Measurements from ENCODE around the gene KHDC1L. TPM values are rescaled to one million over a fixed set of nuclear protein-coding genes. Genes with fewer than 3 reads are reported as not detected.

KHDC1L gene
- total RNA-seq, 1 donor from 2014 or later: 1.9 TPM

DNA sequence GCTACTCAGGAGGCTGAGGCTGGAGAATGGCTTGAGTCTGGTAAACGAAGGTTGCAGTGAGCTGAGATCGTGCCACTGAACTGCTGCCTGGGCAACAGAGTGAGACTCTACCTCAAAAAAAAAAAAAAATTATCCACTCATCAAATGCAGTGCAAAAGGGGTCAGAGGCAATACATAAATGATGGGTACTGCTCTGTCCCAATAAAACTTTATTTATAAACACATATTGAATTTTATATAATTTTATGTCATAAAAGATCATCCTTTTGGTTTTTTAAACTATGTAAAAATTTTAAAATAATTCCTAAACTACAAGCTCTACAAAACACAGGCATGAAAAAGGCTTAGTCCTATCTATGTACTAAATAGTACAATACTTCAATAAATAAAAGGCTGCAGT is 27.4 kb upstream of the KHDC1L start:
- no peak overlapping the region for H3K4me3 Mint-ChIP-seq
- no peaks in the 10 kb centered on the region for H3K36me3 Mint-ChIP-seq
- Histone ChIP-seq H3K4me3 (no peak overlapping the region), H3K27ac (no peak overlapping the region), H3K9me3 (ENCODE audit: low read depth) (no peaks in the 10 kb centered on the region), H2AFZ (replicated peaks) (no peak overlapping the region), H3F3A (ENCODE audit: low read depth) (no peaks in the 10 kb centered on the region), H3K4me2 (no peak overlapping the region), H3K27me3 (no peaks in the 10 kb centered on the region), H4K20me1 (ENCODE audit: low read depth) (no peaks in the 10 kb centered on the region), H3K79me2 (ENCODE audit: low read depth) (no peaks in the 10 kb centered on the region), H3K4me1 (peaks cover 4% of the 10 kb centered on the region), H3K36me3 (no peaks in the 10 kb centered on the region), H3K9ac (no peak overlapping the region)
- no peak for DNase-seq (ENCODE audit: low spot score)
- H3K27ac Mint-ChIP-seq: no peak overlapping the region
- no peaks in the 10 kb centered on the region for H3K9me3 Mint-ChIP-seq
- H3K27me3 Mint-ChIP-seq (ENCODE audit: insufficient read depth, low read depth): no peaks in the 10 kb centered on the region
- H3K4me1 Mint-ChIP-seq: peaks cover 3% of the 10 kb centered on the region
- no peak for TF ChIP-seq EZH2phosphoT487 (IDR thresholded peaks at IDR 0.05)
- no peak for TF ChIP-seq EZH2 (IDR thresholded peaks at IDR 0.05)
- TF ChIP-seq, protein P1, sequence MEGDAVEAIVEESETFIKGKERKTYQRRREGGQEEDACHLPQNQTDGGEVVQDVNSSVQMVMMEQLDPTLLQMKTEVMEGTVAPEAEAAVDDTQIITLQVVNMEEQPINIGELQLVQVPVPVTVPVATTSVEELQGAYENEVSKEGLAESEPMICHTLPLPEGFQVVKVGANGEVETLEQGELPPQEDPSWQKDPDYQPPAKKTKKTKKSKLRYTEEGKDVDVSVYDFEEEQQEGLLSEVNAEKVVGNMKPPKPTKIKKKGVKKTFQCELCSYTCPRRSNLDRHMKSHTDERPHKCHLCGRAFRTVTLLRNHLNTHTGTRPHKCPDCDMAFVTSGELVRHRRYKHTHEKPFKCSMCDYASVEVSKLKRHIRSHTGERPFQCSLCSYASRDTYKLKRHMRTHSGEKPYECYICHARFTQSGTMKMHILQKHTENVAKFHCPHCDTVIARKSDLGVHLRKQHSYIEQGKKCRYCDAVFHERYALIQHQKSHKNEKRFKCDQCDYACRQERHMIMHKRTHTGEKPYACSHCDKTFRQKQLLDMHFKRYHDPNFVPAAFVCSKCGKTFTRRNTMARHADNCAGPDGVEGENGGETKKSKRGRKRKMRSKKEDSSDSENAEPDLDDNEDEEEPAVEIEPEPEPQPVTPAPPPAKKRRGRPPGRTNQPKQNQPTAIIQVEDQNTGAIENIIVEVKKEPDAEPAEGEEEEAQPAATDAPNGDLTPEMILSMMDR (IDR thresholded peaks at IDR 0.05): no peak

DNA sequence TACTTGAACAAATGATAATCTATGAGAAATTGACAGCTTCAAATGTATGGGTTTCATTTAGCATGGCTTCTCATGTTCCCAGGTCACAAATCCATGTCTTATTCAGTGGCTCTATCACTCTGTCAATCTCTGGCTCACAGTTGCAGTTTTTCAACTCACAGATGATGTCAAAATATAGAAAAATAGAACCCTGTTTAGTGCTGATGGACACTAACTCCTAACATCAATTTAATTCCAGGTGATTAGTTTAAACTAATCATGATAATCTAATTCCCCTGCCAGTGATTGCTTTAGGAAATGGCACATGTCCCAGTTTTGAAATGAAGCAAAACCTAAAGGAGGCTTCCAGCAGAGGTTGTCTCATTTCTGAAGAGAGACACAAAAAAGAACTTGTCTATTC is 24.7 kb upstream of the KHDC1L start:
- no peak overlapping the region for H3K4me3 Mint-ChIP-seq
- no peak overlapping the region for H3K4me3 ChIP-seq
- H3K79me2 ChIP-seq (ENCODE audit: low read depth): no peaks in the 10 kb centered on the region
- no peaks in the 10 kb centered on the region for H4K20me1 ChIP-seq (ENCODE audit: low read depth)
- no peaks in the 10 kb centered on the region for H3K36me3 Mint-ChIP-seq
- H3F3A ChIP-seq (ENCODE audit: low read depth): no peaks in the 10 kb centered on the region
- H3K9me3 Mint-ChIP-seq: no peaks in the 10 kb centered on the region
- no peak overlapping the region for H3K4me2 ChIP-seq
- H3K4me1 ChIP-seq: peaks cover 4% of the 10 kb centered on the region
- H3K27ac ChIP-seq: no peak overlapping the region
- no peak overlapping the region for H2AFZ ChIP-seq (replicated peaks)
- H3K27me3 Mint-ChIP-seq (ENCODE audit: insufficient read depth, low read depth): no peaks in the 10 kb centered on the region
- TF ChIP-seq, protein P1 (IDR thresholded peaks at IDR 0.05): no peak
- no peak for TF ChIP-seq EZH2 (IDR thresholded peaks at IDR 0.05)
- no peak for TF ChIP-seq EZH2phosphoT487 (IDR thresholded peaks at IDR 0.05)
- H3K27me3 ChIP-seq: no peaks in the 10 kb centered on the region
- no peaks in the 10 kb centered on the region for H3K9me3 ChIP-seq (ENCODE audit: low read depth)
- no peak overlapping the region for H3K9ac ChIP-seq
- H3K36me3 ChIP-seq: no peaks in the 10 kb centered on the region
- H3K27ac Mint-ChIP-seq: no peak overlapping the region
- peaks cover 3% of the 10 kb centered on the region for H3K4me1 Mint-ChIP-seq
- no peak for DNase-seq (ENCODE audit: low spot score)

DNA sequence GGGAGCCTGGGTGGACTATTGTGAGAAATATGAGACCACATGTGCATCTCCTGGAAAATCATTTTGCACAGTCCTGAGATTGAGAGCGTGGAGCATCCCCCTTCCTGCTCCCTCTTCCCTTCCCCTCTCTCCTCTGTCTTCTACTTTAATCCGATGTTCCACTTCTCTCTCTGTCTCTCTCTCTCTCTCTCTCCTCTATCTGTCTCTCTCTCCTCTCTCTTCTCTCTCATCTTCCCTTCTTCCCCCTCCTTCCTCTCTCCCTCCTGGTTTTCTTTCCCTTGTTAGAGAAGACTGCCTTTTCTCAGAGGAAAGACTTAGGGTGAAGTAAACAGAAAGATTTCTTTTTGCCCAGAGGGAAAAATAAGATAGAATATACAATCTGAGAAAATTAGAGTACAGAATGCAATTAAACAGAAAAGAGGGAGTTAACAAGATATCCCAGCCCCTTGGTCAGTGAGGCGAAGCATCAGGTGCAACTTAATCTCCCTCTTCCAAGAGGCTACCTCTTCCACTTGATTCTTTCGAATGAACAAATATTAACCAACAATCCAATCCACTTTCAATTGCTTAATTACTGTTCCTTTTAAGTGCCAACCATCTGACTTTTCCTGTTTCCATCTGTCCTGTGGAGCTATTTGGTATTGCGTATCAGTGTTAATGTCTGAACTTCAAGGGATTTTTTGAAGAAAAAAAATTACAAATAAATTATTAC is 23.1 kb upstream of the KHDC1L start:
- Histone ChIP-seq H3K4me2 (no peak overlapping the region), H3K9ac (no peak overlapping the region), H4K20me1 (ENCODE audit: low read depth) (no peaks in the 10 kb centered on the region), H3K4me3 (no peak overlapping the region), H2AFZ (replicated peaks) (no peak overlapping the region), H3K27me3 (no peaks in the 10 kb centered on the region), H3K4me1 (peaks cover 4% of the 10 kb centered on the region), H3K36me3 (no peaks in the 10 kb centered on the region), H3K9me3 (ENCODE audit: low read depth) (no peaks in the 10 kb centered on the region), H3F3A (ENCODE audit: low read depth) (no peaks in the 10 kb centered on the region), H3K79me2 (ENCODE audit: low read depth) (no peaks in the 10 kb centered on the region), H3K27ac (no peak overlapping the region)
- no peak for DNase-seq (ENCODE audit: low spot score)
- no peak for TF ChIP-seq EZH2phosphoT487 (IDR thresholded peaks at IDR 0.05)
- H3K36me3 Mint-ChIP-seq: peaks cover 2% of the 10 kb centered on the region
- no peak overlapping the region for H3K4me3 Mint-ChIP-seq
- no peaks in the 10 kb centered on the region for H3K27me3 Mint-ChIP-seq (ENCODE audit: insufficient read depth, low read depth)
- no peaks in the 10 kb centered on the region for H3K9me3 Mint-ChIP-seq
- peaks cover 3% of the 10 kb centered on the region for H3K4me1 Mint-ChIP-seq
- no peak overlapping the region for H3K27ac Mint-ChIP-seq

DNA sequence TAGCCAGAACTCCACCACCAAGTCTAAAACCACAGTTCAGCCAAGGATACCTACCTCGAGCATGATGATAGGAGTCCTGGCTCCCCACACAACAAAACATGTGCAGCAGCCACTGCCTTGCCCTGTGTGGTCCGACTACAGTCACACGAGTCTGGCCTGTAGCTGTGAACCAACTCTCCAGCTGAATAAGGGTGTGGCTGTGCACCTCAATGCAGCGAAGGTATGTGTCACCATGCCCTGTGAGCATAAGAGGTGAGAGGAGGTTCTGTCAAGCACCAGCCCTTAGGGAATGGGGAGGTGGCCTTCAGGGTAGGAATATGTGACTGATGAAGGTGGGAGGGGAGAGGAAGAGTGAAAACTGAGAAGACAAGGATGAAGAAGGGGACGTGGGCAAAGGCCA is 16.7 kb upstream of the KHDC1L start:
- H3K27ac ChIP-seq: no peak overlapping the region
- no peaks in the 10 kb centered on the region for H3K4me1 ChIP-seq
- H3F3A ChIP-seq (ENCODE audit: low read depth): no peaks in the 10 kb centered on the region
- H3K79me2 ChIP-seq (ENCODE audit: low read depth): no peaks in the 10 kb centered on the region
- H3K36me3 Mint-ChIP-seq: peaks cover 2% of the 10 kb centered on the region
- peaks cover 2% of the 10 kb centered on the region for H3K27me3 Mint-ChIP-seq (ENCODE audit: insufficient read depth, low read depth)
- H3K9ac ChIP-seq: no peak overlapping the region
- DNase-seq (ENCODE audit: low spot score): no peak
- H3K36me3 ChIP-seq: no peaks in the 10 kb centered on the region
- H3K4me2 ChIP-seq: no peak overlapping the region
- TF ChIP-seq EZH2phosphoT487 (IDR thresholded peaks at IDR 0.05): no peak
- TF ChIP-seq, protein P1 (IDR thresholded peaks at IDR 0.05): no peak
- no peak for TF ChIP-seq EZH2 (IDR thresholded peaks at IDR 0.05)
- H4K20me1 ChIP-seq (ENCODE audit: low read depth): no peaks in the 10 kb centered on the region
- no peak overlapping the region for H3K27ac Mint-ChIP-seq
- no peaks in the 10 kb centered on the region for H3K4me1 Mint-ChIP-seq
- no peaks in the 10 kb centered on the region for H3K9me3 ChIP-seq (ENCODE audit: low read depth)
- H3K4me3 ChIP-seq: no peak overlapping the region
- H2AFZ ChIP-seq (replicated peaks): no peak overlapping the region
- H3K4me3 Mint-ChIP-seq: no peak overlapping the region
- no peaks in the 10 kb centered on the region for H3K27me3 ChIP-seq
- H3K9me3 Mint-ChIP-seq: no peaks in the 10 kb centered on the region
